Hepatocyte (in vitro differentiated cells): ENCODE measurements around the gene ATF4. TPM values are rescaled to one million over a fixed set of nuclear protein-coding genes. Genes with fewer than 3 reads are reported as not detected.

ENCODE experiments used
- DNase-seq: peaks from one replicate; pipeline ENCODE4 v3.0.0-alpha.2; 2016; ENCODE audit warnings: low spot score
- H2AFZ ChIP-seq: fragments of 200-600 bp; sonication (generic); 2 replicates; pipeline ENCODE4 v1.6.0; 2016; ENCODE audit warnings: antibody characterized with exemption, mild to moderate bottlenecking
- H3K27ac ChIP-seq: fragments of 200-600 bp; sonication (generic); 2 replicates; pipeline ENCODE4 v1.5.1; 2016; ENCODE audit warnings: mild to moderate bottlenecking
- H3K27me3 ChIP-seq: fragments of 200-600 bp; sonication (generic); 2 replicates; pipeline ENCODE4 v1.6.1; 2016
- H3K36me3 ChIP-seq: fragments of 200-600 bp; sonication (generic); replicated peaks from 2 replicates; pipeline ENCODE4 v1.5.1; 2016; ENCODE audit warnings: low read depth; ENCODE audit not compliant: insufficient read depth
- H3K4me1 ChIP-seq: fragments of 200-600 bp; sonication (generic); 2 replicates; pipeline ENCODE4 v1.5.1; 2016; ENCODE audit warnings: mild to moderate bottlenecking, moderate library complexity; ENCODE audit not compliant: insufficient read depth
- H3K4me2 ChIP-seq: fragments of 200-600 bp; sonication (generic); 2 replicates; pipeline ENCODE4 v1.6.0; 2016
- H3K4me3 ChIP-seq: fragments of 200-600 bp; sonication (generic); 2 replicates; pipeline ENCODE4 v1.5.1; 2016; ENCODE audit warnings: mild to moderate bottlenecking
- H3K79me2 ChIP-seq: fragments of 200-600 bp; sonication (generic); 2 replicates; pipeline ENCODE4 v1.6.0; 2017; ENCODE audit warnings: mild to moderate bottlenecking
- H3K9me2 ChIP-seq: fragments of 200-600 bp; sonication (generic); replicated peaks from 2 replicates; pipeline ENCODE4 v1.6.0; 2017; ENCODE audit warnings: mild to moderate bottlenecking; ENCODE audit not compliant: insufficient read depth
- H3K9me3 ChIP-seq: fragments of 200-600 bp; sonication (generic); 2 replicates; pipeline ENCODE4 v1.5.1; 2016; ENCODE audit warnings: low read depth, mild to moderate bottlenecking
- H4K20me1 ChIP-seq: fragments of 200-600 bp; sonication (generic); 2 replicates; pipeline ENCODE4 v1.6.0; 2016; ENCODE audit warnings: mild to moderate bottlenecking; ENCODE audit not compliant: insufficient read depth, poor library complexity, severe bottlenecking
- CTCF ChIP-seq: fragments of 200-600 bp; sonication (generic); IDR thresholded peaks from 2 replicates; pipeline ENCODE4 v1.5.1; 2016; ENCODE audit warnings: antibody characterized with exemption, mild to moderate bottlenecking; ENCODE audit not compliant: poor library complexity
- EZH2 ChIP-seq: fragments of 200-600 bp; sonication (generic); IDR thresholded peaks from 2 replicates; pipeline ENCODE4 v1.6.1; 2016; ENCODE audit warnings: antibody characterized with exemption, mild to moderate bottlenecking, borderline replicate concordance
- EZH2phosphoT487 ChIP-seq: fragments of 200-600 bp; sonication (generic); IDR thresholded peaks from one replicate; pipeline ENCODE4 v1.6.1; 2018; ENCODE audit warnings: antibody characterized with exemption, mild to moderate bottlenecking, low read depth, moderate library complexity; ENCODE audit not compliant: unreplicated experiment, severe bottlenecking
- WGBS: methylation state at CpG from one replicate; pipeline ENCODE4 v1.1.6; 2016; ENCODE audit warnings: low lambda C conversion rate; ENCODE audit errors: missing lambda C conversion rate; 5-methylcytosine and 5-hydroxymethylcytosine counted together
- polyA plus RNA-seq: library from polyadenylated mRNA; unstranded; fragments of >200 nt; fragmentation: Nextera tagmentation; extraction: Ambion mirVana; gene quantifications from 2 replicates; pipeline ENCODE4 v1.2.1, GENCODE V29; 2016
- total RNA-seq: library from RNA; depleted of rRNA; stranded (reverse); fragments of >200 nt; gene quantifications from 2 replicates; pipeline ENCODE4 v1.2.3, GENCODE V29; 2014

Gene ATF4
- total and polyA plus RNA-seq, 2 experiments from 2014 or later, result 144 to 231 TPM

DNA sequence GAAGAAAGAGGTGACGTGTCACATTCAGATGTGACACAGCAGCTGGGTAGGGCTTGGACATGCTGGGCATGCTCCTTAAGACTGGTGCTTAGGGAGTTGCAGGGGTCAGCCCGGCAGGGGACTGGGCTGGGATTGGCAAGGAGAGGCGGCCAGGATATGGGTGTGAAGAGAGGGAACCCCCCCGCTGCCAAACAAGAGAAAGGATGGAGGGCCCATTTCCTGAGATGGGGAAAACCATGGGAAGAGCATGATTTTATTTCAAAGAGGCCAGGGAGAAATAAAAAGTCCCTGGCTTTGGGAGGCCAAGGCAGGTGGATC is 5.3 kb downstream of the ATF4 start:
- H3K4me3 ChIP-seq, result no peak overlapping the region
- H3K79me2 ChIP-seq, result peaks cover 66% of the 10 kb centered on the region
- H3K27ac ChIP-seq, result peak overlapping the region; percentile 23
- WGBS, result 92% methylated on average over 4 of the region's 4 CpGs
- peaks cover 9% of the 10 kb centered on the region for H3K36me3 ChIP-seq
- no peaks in the 10 kb centered on the region for H3K9me3 ChIP-seq
- H3K4me2 ChIP-seq, result no peak overlapping the region
- TF ChIP-seq CTCF, result no peak
- no peak for TF ChIP-seq EZH2
- no peak for TF ChIP-seq EZH2phosphoT487
- peaks cover 81% of the 10 kb centered on the region for H4K20me1 ChIP-seq
- H3K9me2 ChIP-seq, result no peaks in the 10 kb centered on the region
- no peaks in the 10 kb centered on the region for H3K27me3 ChIP-seq
- no peak for DNase-seq
- H2AFZ ChIP-seq, result no peak overlapping the region
- H3K4me1 ChIP-seq, result peaks cover 36% of the 10 kb centered on the region

DNA sequence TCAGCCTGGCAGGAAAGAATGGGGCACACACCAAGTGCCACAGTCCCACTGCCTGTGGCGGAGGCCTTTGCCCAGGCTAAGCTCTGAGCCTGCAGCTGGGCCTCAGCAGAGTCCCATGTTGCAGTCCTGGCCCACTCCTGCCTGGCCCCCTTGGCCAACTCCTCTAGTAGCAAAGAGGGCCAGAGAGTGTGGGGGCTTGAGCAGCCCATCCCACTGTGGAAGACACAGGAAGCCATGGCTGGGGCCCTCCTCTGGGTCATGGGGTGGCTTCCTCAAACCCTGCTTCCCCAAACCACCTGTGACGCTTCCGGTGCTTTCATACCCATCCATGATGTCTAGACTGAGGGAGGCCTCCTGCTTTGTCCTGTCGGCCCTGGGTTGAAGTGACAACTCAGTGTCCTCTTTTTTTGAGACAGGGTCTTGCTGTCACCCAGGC is 6.4 kb downstream of the ATF4 start:
- no peak overlapping the region for H3K4me2 ChIP-seq
- H3K79me2 ChIP-seq, result peaks cover 66% of the 10 kb centered on the region
- WGBS, result 79% methylated on average over 4 of the region's 4 CpGs
- no peak overlapping the region for H3K4me3 ChIP-seq
- peaks cover 44% of the 10 kb centered on the region for H3K4me1 ChIP-seq
- DNase-seq, result no peak
- H2AFZ ChIP-seq, result no peak overlapping the region
- H3K27ac ChIP-seq, result peak overlapping the region; percentile 27
- H3K9me2 ChIP-seq, result no peaks in the 10 kb centered on the region
- no peaks in the 10 kb centered on the region for H3K9me3 ChIP-seq
- no peak for TF ChIP-seq EZH2phosphoT487
- H3K27me3 ChIP-seq, result no peaks in the 10 kb centered on the region
- peaks cover 9% of the 10 kb centered on the region for H3K36me3 ChIP-seq
- H4K20me1 ChIP-seq, result peaks cover 72% of the 10 kb centered on the region

DNA sequence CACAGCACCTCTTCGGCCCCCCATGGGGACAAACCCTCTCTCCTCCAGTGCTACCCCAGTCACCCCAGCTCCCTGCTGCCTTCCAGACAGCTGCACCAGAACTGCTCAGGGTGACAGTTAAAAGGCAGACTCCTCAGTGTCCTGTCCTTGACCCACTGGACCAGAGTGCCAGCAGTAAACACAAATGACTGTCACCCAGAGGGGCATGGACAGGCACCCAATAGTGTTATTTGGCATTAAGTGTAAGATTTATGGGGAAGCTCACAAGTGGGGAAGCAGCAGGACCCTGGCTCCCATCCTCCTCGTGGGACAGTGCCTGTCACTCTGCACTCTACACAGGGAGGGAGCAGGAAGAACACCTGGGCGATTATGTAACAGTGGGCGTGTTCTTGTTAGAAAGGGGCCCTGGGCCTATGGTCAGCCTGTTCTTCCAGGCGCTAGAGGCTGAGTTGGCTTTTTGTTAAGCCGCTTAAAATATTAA is 7.2 kb downstream of the ATF4 start:
- Histone ChIP-seq H3K4me1 (peaks cover 41% of the 10 kb centered on the region), H3K9me3 (no peaks in the 10 kb centered on the region), H3K4me2 (peak overlapping the region; percentile 18), H3K79me2 (peaks cover 65% of the 10 kb centered on the region), H3K27me3 (no peaks in the 10 kb centered on the region), H3K9me2 (no peaks in the 10 kb centered on the region), H3K4me3 (no peak overlapping the region), H3K27ac (peak overlapping the region; percentile 73), H2AFZ (no peak overlapping the region), H3K36me3 (peaks cover 3% of the 10 kb centered on the region), H4K20me1 (peaks cover 64% of the 10 kb centered on the region)
- DNase-seq, result peak; percentile 81
- TF ChIP-seq EZH2 (no peak), CTCF (no peak), EZH2phosphoT487 (no peak)
- WGBS, result 50% methylated on average over 6 of the region's 6 CpGs

DNA sequence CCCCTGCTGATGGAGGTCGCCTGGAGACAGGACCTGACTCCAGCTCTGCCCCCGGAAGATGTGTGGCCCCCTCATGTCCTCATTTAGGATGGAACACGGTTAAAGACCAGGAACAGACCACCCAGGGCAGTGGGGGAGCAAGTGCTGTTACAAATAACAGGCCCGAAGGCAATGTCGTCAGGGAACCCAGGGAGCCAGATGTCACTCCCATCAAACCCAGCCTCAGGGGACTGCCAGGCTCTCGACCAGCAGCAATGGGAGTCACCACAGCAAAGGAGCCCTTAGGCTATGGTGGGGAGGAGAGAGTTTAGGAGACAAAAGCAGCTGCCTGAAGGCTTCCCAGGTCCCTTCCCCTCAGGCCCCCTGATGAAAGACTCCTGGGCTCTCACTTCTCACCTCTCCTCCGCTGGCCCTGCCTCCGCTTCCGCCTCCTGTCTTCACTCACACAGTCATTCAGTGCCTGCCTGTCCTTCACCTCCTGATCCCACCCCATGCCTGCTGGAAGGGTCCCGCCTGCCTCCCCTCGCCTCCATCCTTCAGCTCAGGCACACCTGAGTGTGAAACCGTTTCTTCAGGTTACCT is 7.8 kb downstream of the ATF4 start:
- H3K4me2 ChIP-seq, result peak overlapping the region; percentile 69
- peaks cover 57% of the 10 kb centered on the region for H4K20me1 ChIP-seq
- no peaks in the 10 kb centered on the region for H3K27me3 ChIP-seq
- peaks cover 35% of the 10 kb centered on the region for H3K4me1 ChIP-seq
- H3K9me3 ChIP-seq, result no peaks in the 10 kb centered on the region
- DNase-seq, result no peak
- H3K36me3 ChIP-seq, result no peaks in the 10 kb centered on the region
- 73% methylated on average over 12 of the region's 12 CpGs for WGBS
- peak overlapping the region; percentile 73 for H3K27ac ChIP-seq
- H3K4me3 ChIP-seq, result no peak overlapping the region
- peaks cover 58% of the 10 kb centered on the region for H3K79me2 ChIP-seq
- TF ChIP-seq EZH2phosphoT487 (no peak), CTCF (no peak)
- no peak overlapping the region for H2AFZ ChIP-seq
- H3K9me2 ChIP-seq, result no peaks in the 10 kb centered on the region
